IPS-18c (cell line): ENCODE results near the gene TRERF1.
A peak's percentile ranks its signal among the peaks of the same experiment; 100 is the strongest.
"Not testable (repeated sequence)": the region's sequence is repeated elsewhere in the genome, so short reads cannot be mapped to it uniquely, and the experiment has no call there.

ENCODE experiments used
- H3K4me3 ChIP-seq: 2 replicates; pipeline ENCODE4 v1.7.0; 2013; ENCODE audit warnings: low read depth, mild to moderate bottlenecking, low read length, moderate library complexity; ENCODE audit not compliant: insufficient read depth
- H3K9me3 ChIP-seq: one replicate; pipeline ENCODE4 v1.6.1; 2013; ENCODE audit warnings: mild to moderate bottlenecking, low read length, moderate library complexity; ENCODE audit not compliant: control insufficient read depth, insufficient read depth

Gene TRERF1

GRCh38 chr6:42224222-42225028 lies 227.3 kb downstream of the TRERF1 start:
- H3K9me3 ChIP-seq: no peaks in the 10 kb centered on the region
- H3K4me3 ChIP-seq: no peak overlapping the region

- Histone ChIP-seq H3K4me3 (no peak overlapping the region), H3K9me3 (no peaks in the 10 kb centered on the region)
These were observed 229.3 kb downstream of the TRERF1 start for GRCh38 chr6:42222448-42222847.

GRCh38 chr6:42221546-42221945 lies 230.2 kb downstream of the TRERF1 start:
- Histone ChIP-seq H3K4me3 (no peak overlapping the region), H3K9me3 (no peaks in the 10 kb centered on the region)

- no peak overlapping the region for H3K4me3 ChIP-seq
- no peaks in the 10 kb centered on the region for H3K9me3 ChIP-seq
These were observed 230.9 kb downstream of the TRERF1 start for GRCh38 chr6:42220807-42221206.

GRCh38 chr6:42217519-42218367 lies 234.0 kb downstream of the TRERF1 start, which contains the start of gene MRPS10:
Gene MRPS10, minus strand, starts transcription at chr6:42217861. Its CDS starts 12 bp downstream, at chr6:42217849.
- H3K9me3 ChIP-seq: no peaks in the 10 kb centered on the region
- peak within 1 kb of the TSS; percentile 89 for H3K4me3 ChIP-seq

- no peaks in the 10 kb centered on the region for H3K9me3 ChIP-seq
These were observed 234.6 kb downstream of the TRERF1 start for GRCh38 chr6:42217157-42217518.

GRCh38 chr6:42216495-42216894 lies 235.2 kb downstream of the TRERF1 start:
- not testable (repeated sequence) for H3K9me3 ChIP-seq, H3K4me3 ChIP-seq

More at GRCh38 chr6:42217157-42217518, 234.6 kb downstream of the TRERF1 start:
- peak overlapping the region; percentile 89 for H3K4me3 ChIP-seq

GRCh38 chr6:42212442-42212841 lies 239.3 kb downstream of the TRERF1 start:
- no peaks in the 10 kb centered on the region for H3K9me3 ChIP-seq
- no peak overlapping the region for H3K4me3 ChIP-seq

GRCh38 chr6:42211726-42212125 lies 240.0 kb downstream of the TRERF1 start:
- no peaks in the 10 kb centered on the region for H3K9me3 ChIP-seq

GRCh38 chr6:42210551-42210950 lies 241.2 kb downstream of the TRERF1 start:
- Histone ChIP-seq H3K9me3 (no peaks in the 10 kb centered on the region), H3K4me3 (no peak overlapping the region)

More at GRCh38 chr6:42211726-42212125, 240.0 kb downstream of the TRERF1 start:
- H3K4me3 ChIP-seq: no peak overlapping the region

- H3K9me3 ChIP-seq, H3K4me3 ChIP-seq: not testable (repeated sequence)
These were observed 244.2 kb downstream of the TRERF1 start for GRCh38 chr6:42207559-42207958.

- Histone ChIP-seq H3K9me3 (no peaks in the 10 kb centered on the region), H3K4me3 (no peak overlapping the region)
These were observed 246.9 kb downstream of the TRERF1 start for GRCh38 chr6:42204768-42205282.

- Histone ChIP-seq H3K4me3 (no peak overlapping the region), H3K9me3 (no peaks in the 10 kb centered on the region)
These were observed 248.5 kb downstream of the TRERF1 start for GRCh38 chr6:42203183-42203582.

- H3K4me3 ChIP-seq, H3K9me3 ChIP-seq: not testable (repeated sequence)
These were observed 249.4 kb downstream of the TRERF1 start for GRCh38 chr6:42202131-42202915.

- no peaks in the 10 kb centered on the region for H3K9me3 ChIP-seq
These were observed 250.3 kb downstream of the TRERF1 start for GRCh38 chr6:42201382-42201781.

GRCh38 chr6:42200035-42200434 lies 251.7 kb downstream of the TRERF1 start:
- Histone ChIP-seq H3K4me3 (no peak overlapping the region), H3K9me3 (no peaks in the 10 kb centered on the region)

More at GRCh38 chr6:42201382-42201781, 250.3 kb downstream of the TRERF1 start:
- H3K4me3 ChIP-seq: no peak overlapping the region
